Inferior parietal cortex (tissue), 1 donor: Measurements from ENCODE around the gene OAF.

Experiments used
- DNase-seq: peaks from one replicate; pipeline ENCODE4 v3.0.0-alpha.2; 2016; ENCODE audit errors: extremely low spot score

The OAF gene

GRCh38 chr11:120183701-120184141 lies 27.1 kb upstream of the OAF start:
- no peak for DNase-seq

- no peak for DNase-seq
Observed at GRCh38 chr11:120184371-120184945, 26.4 kb upstream of the OAF start.

GRCh38 chr11:120184946-120185705 lies 25.7 kb upstream of the OAF start:
- no peak for DNase-seq

- DNase-seq = no peak
Observed at GRCh38 chr11:120185706-120186455, 25.0 kb upstream of the OAF start.

- DNase-seq = no peak
Observed at GRCh38 chr11:120186456-120186773, 24.4 kb upstream of the OAF start.

- no peak for DNase-seq
Observed at GRCh38 chr11:120186774-120187591, 23.8 kb upstream of the OAF start.

GRCh38 chr11:120188371-120188770 lies 22.5 kb upstream of the OAF start:
- no peak for DNase-seq

- DNase-seq = no peak
Observed at GRCh38 chr11:120188811-120189455, 21.9 kb upstream of the OAF start.

GRCh38 chr11:120191058-120191457 lies 19.8 kb upstream of the OAF start:
- no peak for DNase-seq

- no peak for DNase-seq
Observed at GRCh38 chr11:120192831-120193625, 17.8 kb upstream of the OAF start.

- DNase-seq = no peak
Observed at GRCh38 chr11:120194166-120194565, 16.7 kb upstream of the OAF start.

GRCh38 chr11:120195601-120196320 lies 15.1 kb upstream of the OAF start:
- no peak for DNase-seq

GRCh38 chr11:120196826-120197225 lies 14.0 kb upstream of the OAF start:
- no peak for DNase-seq

GRCh38 chr11:120197251-120197891 lies 13.5 kb upstream of the OAF start:
- DNase-seq = no peak

GRCh38 chr11:120197977-120198376 lies 12.9 kb upstream of the OAF start:
- DNase-seq = no peak

GRCh38 chr11:120198403-120198786 lies 12.4 kb upstream of the OAF start:
- no peak for DNase-seq

- no peak for DNase-seq
Observed at GRCh38 chr11:120198787-120199469, 11.9 kb upstream of the OAF start.

- no peak for DNase-seq
Observed at GRCh38 chr11:120199613-120200012, 11.2 kb upstream of the OAF start.

GRCh38 chr11:120200677-120201076 lies 10.2 kb upstream of the OAF start:
- no peak for DNase-seq
